GM23248 (cell line): ENCODE measurements around the gene COPG1.

Experiments
- EZH2 ChIP-seq: fragments of 200-600 bp; sonication (generic); IDR thresholded peaks from 2 replicates; pipeline ENCODE4 v1.6.1; 2018; ENCODE audit warnings: antibody characterized with exemption, mild to moderate bottlenecking; ENCODE audit not compliant: insufficient read depth, poor library complexity, severe bottlenecking
- EZH2phosphoT487 ChIP-seq: fragments of 200-600 bp; sonication (generic); IDR thresholded peaks from 2 replicates; pipeline ENCODE4 v1.6.1; 2018; ENCODE audit warnings: antibody characterized with exemption, moderate library complexity, mild to moderate bottlenecking, low read depth; ENCODE audit not compliant: insufficient read depth

DNA sequence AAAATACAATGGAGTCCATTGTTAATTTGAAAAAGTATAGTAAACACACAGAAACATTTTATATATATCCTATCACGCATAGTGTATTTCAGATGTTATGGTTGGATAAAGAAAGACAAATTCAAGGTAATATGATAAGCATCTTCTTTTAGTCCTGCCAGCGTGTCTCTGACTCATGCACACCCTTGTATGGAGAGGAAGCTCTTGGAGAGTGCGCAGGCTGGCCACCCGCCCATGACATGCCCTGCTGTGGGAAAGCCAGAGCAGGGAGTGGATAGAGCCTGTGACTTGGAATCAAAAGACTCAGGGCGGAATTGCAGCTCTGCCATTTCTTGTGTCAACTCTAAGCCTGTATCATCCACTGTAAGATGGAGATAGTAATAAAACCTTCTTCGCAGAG, 23.0 kb upstream of the COPG1 start:
- TF ChIP-seq EZH2 (no peak), EZH2phosphoT487 (no peak)
